K562 (cell line): ENCODE data around the gene HOXD1. TPM values are rescaled to one million over a fixed set of nuclear protein-coding genes. Genes with fewer than 3 reads are reported as not detected.

Experiments used
- ATAC-seq: fragments of 200-7000 bp; cut with Tn5 transposase; 3 replicates; pipeline ENCODE4 v1.9.1; 2020; ENCODE audit warnings: moderate library complexity
- BruUV-seq: library from RNA; stranded (reverse); fragments of 400-500 nt; replicated peaks from 2 replicates; lab custom pipeline; 2021; lab: Mats Ljungman, UMichigan
- CTCF ChIA-PET: fragments of 300-600 bp; formaldehyde crosslinking; extraction: SDS; loops from one replicate; lab custom pipeline; 2021; ENCODE audit warnings: low intra/inter-chr PET ratio; lab: Yijun Ruan, JAX
- POLR2A ChIA-PET: fragments of 300-600, 350-650 bp; sonication (Branson Sonifier 250); formaldehyde crosslinking; extraction: SDS; loops from one replicate; lab custom pipeline; 2021; ENCODE audit warnings: antibody characterized with exemption, inconsistent platforms; lab: Yijun Ruan, JAX
- DNase-seq, 4 experiments: peaks; one replicate each; pipeline versions ENCODE4 v3.0.0 to v3.0.0-alpha.2; 2011 to 2018; ENCODE audit warnings: low spot score in 3 of 4, mixed read lengths in 3 of 4; ENCODE audit errors: extremely low read depth in 1 of 4
- FAIRE-seq: peaks from 2 replicates; lab custom pipeline; 2011; peaks lifted over from hg19 to GRCh38; lab: Jason Lieb, UNC
- H2AFZ ChIP-seq: 2 replicates; pipeline ENCODE4 v1.6.0; 2011; ENCODE audit warnings: low read depth, low read length, control low read depth, inconsistent platforms
- H3K27ac ChIP-seq: fragments of 200-600 bp; 3 replicates; pipeline ENCODE4 v1.8.0; 2011; ENCODE audit warnings: low read depth, mild to moderate bottlenecking, control low read depth, inconsistent platforms, low read length, moderate library complexity, mixed read lengths; ENCODE audit errors: extremely low read depth
- H3K27me3 ChIP-seq, 2 experiments: fragments of 300-600 bp in 1 of 2; 2 replicates in 1 of 2; 3 replicates in 1 of 2; pipeline versions ENCODE4 v1.6.0 to v1.8.0; 2011; ENCODE audit warnings: inconsistent platforms in 2 of 2, low read length in 2 of 2, mild to moderate bottlenecking in 1 of 2, mixed read lengths in 1 of 2, moderate library complexity in 1 of 2; ENCODE audit not compliant: control insufficient read depth in 2 of 2, insufficient read depth in 2 of 2
- H3K36me3 ChIP-seq: fragments of 300-600 bp; 3 replicates; pipeline ENCODE4 v1.8.0; 2011; ENCODE audit warnings: mild to moderate bottlenecking, low read length, inconsistent platforms; ENCODE audit not compliant: control insufficient read depth, insufficient read depth
- H3K4me1 ChIP-seq, 2 experiments: fragments of 200-600 bp in 1 of 2; replicated peaks in 1 of 2; 2 replicates in 1 of 2; 3 replicates in 1 of 2; pipeline versions ENCODE4 v1.5.1 to v1.8.0; 2011; ENCODE audit warnings: inconsistent platforms in 2 of 2, low read length in 2 of 2, mild to moderate bottlenecking in 1 of 2, mixed read lengths in 1 of 2, moderate library complexity in 1 of 2; ENCODE audit not compliant: control insufficient read depth in 2 of 2, insufficient read depth in 2 of 2
- H3K4me2 ChIP-seq: 2 replicates; pipeline ENCODE4 v1.6.1; 2011; ENCODE audit warnings: low read length, control low read depth, inconsistent platforms, mixed read lengths; ENCODE audit not compliant: insufficient read depth
- H3K4me3 ChIP-seq: fragments of 200-600 bp; sonication (generic), shearing (Covaris generic); 2 replicates; pipeline ENCODE4 v1.5.1; 2016; ENCODE audit warnings: control low read depth, inconsistent platforms
- H3K79me2 ChIP-seq: fragments of 200-600 bp; 3 replicates; pipeline ENCODE4 v1.8.0; 2011; ENCODE audit warnings: low read length, inconsistent platforms; ENCODE audit not compliant: control insufficient read depth, insufficient read depth
- H3K9ac ChIP-seq, 2 experiments: 2 replicates each; pipeline versions ENCODE4 v1.6.0 to v1.6.1; 2011; ENCODE audit warnings: low read depth in 2 of 2, low read length in 2 of 2, control low read depth in 1 of 2, inconsistent platforms in 1 of 2, mild to moderate bottlenecking in 1 of 2, mixed read lengths in 1 of 2; ENCODE audit not compliant: insufficient read depth in 1 of 2
- H3K9me1 ChIP-seq: one replicate; pipeline ENCODE4 v1.6.0; 2011; ENCODE audit warnings: inconsistent platforms, mild to moderate bottlenecking, low read length, moderate library complexity; ENCODE audit not compliant: control insufficient read depth, insufficient read depth
- H3K9me3 ChIP-seq: replicated peaks from 2 replicates; pipeline ENCODE4 v1.5.1; 2011; ENCODE audit warnings: low read depth, low read length, inconsistent platforms; ENCODE audit not compliant: control insufficient read depth, insufficient read depth
- H4K20me1 ChIP-seq: replicated peaks from 2 replicates; pipeline ENCODE4 v1.6.1; 2011; ENCODE audit warnings: low read length, inconsistent platforms, mixed read lengths; ENCODE audit not compliant: control insufficient read depth, insufficient read depth
- IFI16 ChIP-seq: fragments of 250-450 bp; sonication (Bioruptor Pico); IDR thresholded peaks from 2 replicates; pipeline ENCODE4 v2.1.2; 2022; ENCODE audit warnings: mild to moderate bottlenecking, inconsistent platforms
- PML ChIP-seq: IDR thresholded peaks from 2 replicates; pipeline ENCODE4 v1.6.1; 2012; ENCODE audit warnings: low read length, inconsistent platforms
- RBBP5 ChIP-seq: fragments of 200-600 bp; sonication (generic); IDR thresholded peaks from 2 replicates; pipeline ENCODE4 v1.6.1; 2012; ENCODE audit warnings: borderline replicate concordance, mild to moderate bottlenecking, low read length, control low read depth, inconsistent platforms; ENCODE audit not compliant: insufficient read depth, poor library complexity, severe bottlenecking
- SPI1 ChIP-seq: IDR thresholded peaks from 2 replicates; pipeline ENCODE4 v1.6.1; 2011; ENCODE audit warnings: low read depth, low read length, control low read depth, borderline replicate concordance
- ZFP36 ChIP-seq: fragments of 150-350 bp; IDR thresholded peaks from 2 replicates; pipeline ENCODE4 v1.6.1; 2018; ENCODE audit warnings: low read length, low read depth; ENCODE audit not compliant: partially characterized antibody
- ZNF232 ChIP-seq: sonication (generic); formaldehyde crosslinking; IDR thresholded peaks from 2 replicates; pipeline ENCODE4 v1.8.0; 2022; ENCODE audit warnings: mild to moderate bottlenecking, missing genetic modification reagents
- ZNF398 ChIP-seq: fragments of 250-450 bp; sonication (Bioruptor Pico); IDR thresholded peaks from 2 replicates; pipeline ENCODE4 v1.8.0; 2021; ENCODE audit warnings: moderate library complexity, mild to moderate bottlenecking, inconsistent platforms
- ZNF444 ChIP-seq: fragments of 250-450 bp; sonication (Bioruptor Pico); IDR thresholded peaks from 2 replicates; pipeline ENCODE4 v1.4.0; 2020; ENCODE audit warnings: mild to moderate bottlenecking, moderate library complexity
- WGBS: fragments of 100-300 bp; shearing (Covaris generic); methylation state at CpG from one replicate; pipeline ENCODE4 v1.1.6; 2016; ENCODE audit warnings: low coverage, mixed read lengths; ENCODE audit not compliant: insufficient coverage; ENCODE audit errors: missing lambda C conversion rate; 5-methylcytosine and 5-hydroxymethylcytosine counted together
- in situ Hi-C: fragments of 300-500 bp; cut with MboI; formaldehyde crosslinking; loops from 4 replicates; pipeline ENCODE4 v1.15.0; 2018; ENCODE audit warnings: inconsistent platforms, mixed read lengths
- intact Hi-C: fragments of 100-400 bp; cut with micrococcal nuclease; formaldehyde crosslinking; loops from 2 replicates; pipeline ENCODE4 v1.14.2; 2022
- polyA plus RNA-seq, 8 experiments: library from polyadenylated mRNA; depleted of rRNA in 4 of 8; stranded (reverse) in 5 of 8; unstranded in 3 of 8; fragments of >200 nt; fragmentation: Nextera tagmentation in 2 of 8; fragmentation: Illumina TruSeq in 1 of 8; extraction: Ambion mirVana in 2 of 8; extraction: Trizol in 1 of 8; gene quantifications; 2 replicates each; pipeline versions ENCODE4 v1.2.1 to v1.2.3, GENCODE V29; 2011 to 2014; ENCODE audit warnings: inconsistent platforms in 1 of 8, missing spikeins in 1 of 8
- total RNA-seq, 7 experiments: library from RNA; depleted of rRNA in 6 of 7; stranded (reverse); fragments of >200 nt in 6 of 7; fragmentation: Illumina TruSeq in 2 of 7; extraction: Trizol in 2 of 7; gene quantifications; 2 replicates each; pipeline versions ENCODE4 v1.2.1 to v1.2.3, GENCODE V29; 2011 to 2021; ENCODE audit warnings: low replicate concordance in 1 of 7

The HOXD1 gene
- total and polyA plus RNA-seq, 9 of the 15 experiments (the other 6 are each of a cell fraction or from before 2014, with no cell fraction given) = not detected

- Histone ChIP-seq H3K9me3 (no peaks in the 10 kb centered on the region), H3K79me2 (no peaks in the 10 kb centered on the region), H3K4me3 (no peak overlapping the region), H2AFZ (no peak overlapping the region), H3K9ac (no peak overlapping the region), H3K4me1 (peaks cover 0 to 25% of the 10 kb centered on the region in 2 experiments; a peak in 2 of 5 replicates), H3K9me1 (no peaks in the 10 kb centered on the region), H3K4me2 (no peak overlapping the region), H3K36me3 (no peaks in the 10 kb centered on the region), H3K27ac (no peak overlapping the region), H4K20me1 (no peaks in the 10 kb centered on the region; the same call in 1 of the 2 replicates)
- 23% methylated on average over 59 of the region's 60 CpGs for WGBS
- FAIRE-seq (no peak), ATAC-seq (no peak), DNase-seq (no peak)
- in situ Hi-C loops (no loop called here), intact Hi-C loops (no loop called here)
- BruUV-seq = no TSS peak
- TF ChIP-seq PML = no peak
- no peak for TF ChIP-seq IFI16 (CRISPR knock-in tag)
- TF ChIP-seq RBBP5 = no peak
- no peak for TF ChIP-seq ZNF398 (CRISPR knock-in tag)
- TF ChIP-seq ZFP36 = no peak
- TF ChIP-seq ZNF232 (CRISPR knock-in tag) = no peak
- no peak for TF ChIP-seq SPI1
- TF ChIP-seq ZNF444 = no peak
- TF ChIP-seq, all 486 proteins: peak for 0
- H3K27me3 ChIP-seq = peaks cover 44 to 53% of the 10 kb centered on the region in 2 experiments
- CTCF ChIA-PET = no interaction called here
- POLR2A ChIA-PET = interaction anchor here (0.5 to 0.6 kb wide), 2 partner anchors 17 to 473 kb away, joined by 3 read pairs; no protein-coding TSS in a partner anchor
Measured at GRCh38 chr2:176172007-176172894, 16.2 kb upstream of the HOXD1 start.
